Kidney epithelial cell (primary cell): ENCODE measurements around the gene PAPPA2. TPM values are rescaled to one million over a fixed set of nuclear protein-coding genes. Genes with fewer than 3 reads are reported as not detected.

Experiments
- DNase-seq: peaks from one replicate; pipeline ENCODE4 v3.0.0-alpha.2; 2010; ENCODE audit warnings: low read depth
- H3K27me3 ChIP-seq: 2 replicates; pipeline ENCODE4 v1.6.0; 2011; ENCODE audit warnings: low read length; ENCODE audit not compliant: control insufficient read depth, insufficient read depth
- H3K36me3 ChIP-seq: 2 replicates; pipeline ENCODE4 v1.5.1; 2011; ENCODE audit warnings: low read length; ENCODE audit not compliant: control insufficient read depth, insufficient read depth
- H3K4me3 ChIP-seq: 2 replicates; pipeline ENCODE4 v1.5.1; 2011; ENCODE audit warnings: low read depth, mild to moderate bottlenecking, control low read depth, low read length
- total RNA-seq: library from RNA; depleted of rRNA; stranded (reverse); fragments of >200 nt; gene quantifications from 2 replicates; pipeline ENCODE4 v1.2.3, GENCODE V29; 2015
- TF ChIP-seq, protein P1 (sequence below): IDR thresholded peaks from 2 replicates; pipeline ENCODE4 v1.5.1; 2011; ENCODE audit warnings: mild to moderate bottlenecking, moderate library complexity, low read length, control low read depth, inconsistent platforms; ENCODE audit not compliant: insufficient read depth, poor library complexity, severe bottlenecking

PAPPA2 gene
- total RNA-seq, 1 donor from 2014 or later: 6.9 TPM

DNA sequence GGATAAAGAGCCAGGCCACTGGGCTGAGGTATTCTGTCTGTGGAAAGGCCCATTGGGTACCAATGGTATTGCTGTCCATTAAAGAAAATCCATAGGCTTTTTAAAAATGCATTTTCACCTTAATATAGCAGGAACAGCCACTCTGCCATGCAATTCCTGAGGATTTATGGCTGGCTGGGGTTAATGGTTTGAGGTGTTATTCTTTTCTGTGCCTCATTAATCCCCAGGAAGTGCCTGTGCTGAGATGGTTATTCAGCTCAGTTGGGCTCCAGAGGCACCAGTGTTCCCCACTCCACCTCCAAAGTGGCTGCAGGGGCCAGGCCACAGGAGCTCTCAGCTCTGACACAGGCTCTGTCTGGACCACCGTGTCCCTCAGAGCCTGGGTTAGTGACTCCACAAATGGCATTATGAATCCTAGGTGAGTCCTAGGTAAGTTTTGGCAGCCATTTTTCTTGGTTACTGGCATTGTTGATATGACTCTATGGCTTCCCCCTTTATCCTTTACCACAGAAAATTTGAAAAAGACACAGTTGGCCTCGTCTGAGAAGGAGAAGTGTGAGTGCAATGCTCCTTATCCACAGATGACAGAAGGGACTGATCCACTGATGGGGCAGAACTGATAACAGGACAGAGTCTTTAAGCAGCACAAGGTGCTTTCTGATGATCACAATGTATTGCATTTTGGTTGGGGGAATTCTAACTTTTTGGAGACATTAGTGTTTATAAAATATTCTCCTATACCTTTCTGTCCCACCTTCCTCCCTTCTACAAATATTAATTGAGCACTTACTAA is 2.2 kb upstream of the PAPPA2 start:
- TF ChIP-seq, protein P1, sequence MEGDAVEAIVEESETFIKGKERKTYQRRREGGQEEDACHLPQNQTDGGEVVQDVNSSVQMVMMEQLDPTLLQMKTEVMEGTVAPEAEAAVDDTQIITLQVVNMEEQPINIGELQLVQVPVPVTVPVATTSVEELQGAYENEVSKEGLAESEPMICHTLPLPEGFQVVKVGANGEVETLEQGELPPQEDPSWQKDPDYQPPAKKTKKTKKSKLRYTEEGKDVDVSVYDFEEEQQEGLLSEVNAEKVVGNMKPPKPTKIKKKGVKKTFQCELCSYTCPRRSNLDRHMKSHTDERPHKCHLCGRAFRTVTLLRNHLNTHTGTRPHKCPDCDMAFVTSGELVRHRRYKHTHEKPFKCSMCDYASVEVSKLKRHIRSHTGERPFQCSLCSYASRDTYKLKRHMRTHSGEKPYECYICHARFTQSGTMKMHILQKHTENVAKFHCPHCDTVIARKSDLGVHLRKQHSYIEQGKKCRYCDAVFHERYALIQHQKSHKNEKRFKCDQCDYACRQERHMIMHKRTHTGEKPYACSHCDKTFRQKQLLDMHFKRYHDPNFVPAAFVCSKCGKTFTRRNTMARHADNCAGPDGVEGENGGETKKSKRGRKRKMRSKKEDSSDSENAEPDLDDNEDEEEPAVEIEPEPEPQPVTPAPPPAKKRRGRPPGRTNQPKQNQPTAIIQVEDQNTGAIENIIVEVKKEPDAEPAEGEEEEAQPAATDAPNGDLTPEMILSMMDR: no peak
- peak; percentile 31 for DNase-seq

DNA sequence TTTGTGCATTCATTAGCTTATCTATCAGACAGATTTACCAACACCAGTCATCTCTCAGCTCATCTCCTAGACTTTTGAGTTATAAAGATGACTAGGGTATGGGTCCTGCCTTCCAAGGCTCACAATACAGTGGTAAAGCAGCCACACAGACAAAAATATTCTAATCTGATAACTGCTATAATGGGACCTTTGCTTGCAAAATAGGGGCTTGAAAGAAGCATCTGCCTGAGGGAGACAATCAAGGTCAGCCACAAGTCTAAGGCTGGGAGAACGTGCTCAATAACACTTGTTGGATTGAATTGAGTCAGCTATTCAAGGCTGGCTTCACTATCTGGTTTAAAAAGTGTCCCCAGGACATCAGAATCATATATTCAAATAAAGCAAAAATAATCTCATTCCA is 1.4 kb upstream of the PAPPA2 start:
- no peaks in the 10 kb centered on the region for H3K27me3 ChIP-seq
- DNase-seq: no peak
- no peaks in the 10 kb centered on the region for H3K36me3 ChIP-seq
- no peak overlapping the region for H3K4me3 ChIP-seq
- TF ChIP-seq, protein P1: no peak

More for the DNA sequence above, 2.2 kb upstream of the PAPPA2 start:
- H3K4me3 ChIP-seq: no peak overlapping the region
- H3K36me3 ChIP-seq: no peaks in the 10 kb centered on the region
- no peaks in the 10 kb centered on the region for H3K27me3 ChIP-seq

DNA sequence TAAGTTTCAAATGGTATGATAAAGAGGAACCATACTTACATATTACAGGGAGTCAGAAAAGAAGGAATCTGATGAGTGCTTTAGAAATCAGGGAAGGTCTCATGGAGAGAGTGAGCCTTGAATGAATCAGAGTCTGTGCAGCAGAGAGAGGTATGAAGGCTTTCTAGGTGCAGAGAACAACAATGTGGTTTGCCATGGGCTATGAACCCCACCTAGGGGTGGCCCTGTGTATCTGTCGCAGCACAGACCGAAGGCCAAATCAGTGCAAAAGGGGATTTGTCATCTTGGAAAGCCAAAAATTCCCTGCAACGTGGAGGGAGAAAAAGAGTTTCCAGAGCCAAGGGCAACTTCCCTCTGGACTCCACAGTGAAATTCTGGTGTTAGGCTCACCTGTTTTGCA is 3.5 kb downstream of the PAPPA2 start:
- Histone ChIP-seq H3K36me3 (no peaks in the 10 kb centered on the region), H3K4me3 (no peak overlapping the region), H3K27me3 (no peaks in the 10 kb centered on the region)
- TF ChIP-seq, protein P1: peak; percentile 62
- DNase-seq: peak; percentile 9

DNA sequence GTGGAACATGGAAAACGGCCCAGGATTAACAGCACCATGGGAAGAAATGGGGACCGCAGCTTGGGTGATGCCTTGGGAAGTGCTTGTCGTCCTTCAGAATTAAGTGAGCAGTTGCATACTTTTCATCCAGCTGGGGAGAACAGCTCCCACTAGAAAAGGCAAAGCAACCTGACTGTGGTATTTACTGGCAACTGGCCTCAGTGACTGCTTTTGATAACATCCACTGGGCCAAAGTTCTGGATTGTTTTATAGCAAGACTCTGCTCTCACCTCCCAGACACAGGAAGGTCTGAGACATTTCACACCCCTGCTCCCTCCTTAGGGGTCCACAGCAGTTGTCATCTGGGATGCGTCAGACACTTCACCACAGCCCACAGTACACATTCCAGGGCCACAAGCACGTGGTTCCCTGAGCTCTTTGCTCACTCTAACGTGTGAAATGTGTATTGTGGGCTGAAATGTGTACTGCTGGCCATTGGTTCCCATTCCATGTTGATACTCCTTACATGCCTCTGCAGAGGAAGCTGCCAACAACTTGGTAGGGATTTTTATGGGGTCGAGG is 6.6 kb downstream of the PAPPA2 start:
- Histone ChIP-seq H3K4me3 (no peak overlapping the region), H3K36me3 (no peaks in the 10 kb centered on the region), H3K27me3 (no peaks in the 10 kb centered on the region)
- DNase-seq: no peak
- TF ChIP-seq, protein P1: no peak

DNA sequence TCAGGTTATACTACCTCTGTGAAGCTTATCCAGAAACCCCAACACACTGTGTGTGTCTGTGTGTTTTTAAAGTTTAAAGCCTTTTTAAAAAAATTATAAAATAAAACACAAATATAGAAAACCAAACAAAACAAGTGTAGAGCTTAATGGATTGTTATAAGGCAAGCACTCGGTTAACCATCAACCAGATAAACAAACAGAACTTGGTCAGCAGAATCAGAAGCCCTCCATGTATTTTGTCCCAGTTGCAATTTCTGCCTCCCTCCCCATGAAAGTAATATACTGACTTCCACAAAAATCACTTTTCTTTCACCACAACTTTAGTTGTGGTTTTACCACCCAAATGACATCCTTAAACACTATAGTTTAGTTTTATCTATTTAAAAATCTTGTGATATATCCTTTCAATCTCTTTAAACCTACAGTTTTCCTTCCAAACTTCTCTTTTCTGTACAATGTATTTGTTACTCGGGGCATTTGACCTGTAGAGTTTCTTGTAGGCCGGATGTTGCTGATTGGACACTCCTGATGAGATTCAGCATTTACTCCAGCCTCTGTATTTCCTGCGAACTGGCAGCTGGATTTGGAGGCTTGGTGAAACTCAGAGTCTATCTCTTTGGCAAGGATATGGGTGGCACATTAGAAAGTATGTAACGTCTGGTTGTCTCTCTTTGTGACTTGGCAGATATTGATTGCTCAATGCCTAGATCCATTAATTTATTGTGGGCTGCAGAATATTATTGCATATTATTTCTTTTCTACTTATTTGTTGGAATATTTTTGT is 8.6 kb downstream of the PAPPA2 start:
- DNase-seq: no peak
- H3K36me3 ChIP-seq: no peaks in the 10 kb centered on the region
- no peak overlapping the region for H3K4me3 ChIP-seq
- H3K27me3 ChIP-seq: no peaks in the 10 kb centered on the region
- TF ChIP-seq, protein P1: no peak
